GM12892 (cell line): ENCODE results near the gene FLT3.

ENCODE experiments used
- POLR2A ChIP-seq: IDR thresholded peaks from 2 replicates; pipeline ENCODE4 v1.6.1; 2011; ENCODE audit warnings: low read depth, low read length, control low read depth
- POLR2AphosphoS5 ChIP-seq: IDR thresholded peaks from 2 replicates; pipeline ENCODE4 v1.6.1; 2011; ENCODE audit warnings: low read depth, low read length, control low read depth

DNA sequence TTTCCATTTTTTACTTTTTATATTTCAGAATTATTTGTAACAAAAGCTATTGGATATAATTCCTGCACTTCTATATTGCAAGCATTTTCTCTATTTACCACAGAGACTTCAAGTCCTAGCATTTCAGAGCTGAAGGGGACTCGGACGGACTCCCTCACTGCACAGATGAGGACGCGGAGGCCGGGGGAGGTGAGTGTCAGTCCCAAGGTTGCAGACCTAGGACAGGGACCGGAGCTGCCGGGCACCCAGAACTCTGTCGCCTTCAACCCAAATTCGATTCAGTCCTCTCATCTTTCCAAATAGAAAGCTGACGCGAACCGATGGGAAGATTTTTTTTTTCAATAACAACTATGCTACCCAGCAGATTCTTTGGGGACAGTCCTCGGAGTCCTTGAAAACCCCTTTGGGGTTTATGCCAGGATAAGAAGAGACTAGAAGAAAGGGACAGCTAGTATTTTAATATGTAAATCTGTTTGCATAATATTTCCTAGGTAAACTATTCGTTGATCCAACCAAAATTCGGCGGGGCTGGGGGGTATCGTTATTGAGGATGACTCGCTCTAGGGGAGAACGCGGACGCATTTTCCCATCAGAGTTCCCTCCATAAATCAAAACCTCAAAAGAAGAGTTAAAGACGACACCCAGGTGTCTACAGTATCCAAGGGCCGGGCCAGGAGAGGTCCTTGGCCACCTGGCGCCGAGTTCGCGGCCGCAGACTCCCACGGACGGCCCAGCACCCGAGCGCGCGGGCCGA is 803 bp downstream of the FLT3 start:
- TF ChIP-seq POLR2A (no peak), POLR2AphosphoS5 (no peak)
